ENCODE data around the gene COPG1. TPM values are rescaled to one million over a fixed set of nuclear protein-coding genes. Genes with fewer than 3 reads are reported as not detected.

Gene COPG1
- total and polyA plus RNA-seq, 2 of the 4 experiments (the other 2 are of a cell fraction), result 203 to 446 TPM

DNA sequence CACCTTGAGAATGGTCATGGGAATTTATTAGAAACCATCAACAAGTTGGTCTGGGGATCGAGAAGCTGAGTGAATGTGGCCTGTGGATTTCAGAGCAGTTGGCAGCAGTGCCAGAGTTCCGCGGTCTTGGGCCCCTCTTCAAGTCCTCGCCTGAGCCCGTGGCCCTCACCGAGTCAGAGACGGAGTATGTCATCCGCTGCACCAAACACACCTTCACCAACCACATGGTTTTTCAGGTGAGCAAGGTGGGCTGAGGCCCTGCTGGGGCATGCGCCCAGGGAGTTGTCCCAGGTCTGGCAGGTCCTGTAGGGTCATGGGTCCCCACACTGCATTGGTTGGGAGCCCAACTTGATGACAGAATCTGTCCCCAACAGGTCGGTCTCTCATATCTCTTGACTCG, 22.3 kb downstream of the COPG1 start:
- intact Hi-C loops (cut with micrococcal nuclease), result no loop called here
- H2AFZ ChIP-seq (replicated peaks; ENCODE audit: low read length, poor library complexity), result no peak overlapping the region
- H3K4me3 ChIP-seq (ENCODE audit: insufficient read depth, low read depth, low read length), result no peak overlapping the region
- no peak overlapping the region for H2BK120ac ChIP-seq (ENCODE audit: low read depth, low read length)
- ChIA-PET POLR2A (ENCODE audit: unreplicated experiment) (no interaction called here), CTCF (interaction anchor here (0.6 kb wide), 2 partner anchors 25 to 86 kb away, joined by 4 read pairs; no protein-coding TSS in a partner anchor)
- in situ Hi-C loops (cut with MboI; ENCODE audit: low sequenced_read_pairs), result no loop called here
- H2AK9ac ChIP-seq (replicated peaks; ENCODE audit: low read depth, low read length, poor library complexity), result no peak overlapping the region
- H3K36me3 ChIP-seq (ENCODE audit: control insufficient read depth, insufficient read depth, low read length), result peaks cover 73% of the 10 kb centered on the region
- no peak overlapping the region for H2BK15ac ChIP-seq (ENCODE audit: low read depth, low read length)
- H3K14ac ChIP-seq (replicated peaks; ENCODE audit: low read depth, low read length), result no peak overlapping the region
- no peak overlapping the region for H2AK5ac ChIP-seq (ENCODE audit: low read depth, low read length)
- H3K4ac ChIP-seq (ENCODE audit: low read depth, low read length), result no peak overlapping the region
- dilution Hi-C loops (cut with HindIII; ENCODE audit: low sequenced_read_pairs, unreplicated experiment), result no loop called here
- peaks cover 30 to 41% of the 10 kb centered on the region in 2 experiments for H3K79me1 ChIP-seq (ENCODE audit: low read depth in 1 of 2, low read length in 2 of 2)
- no peak overlapping the region for H3K4me2 ChIP-seq (ENCODE audit: low read depth, low read length)
- H3K4me1 ChIP-seq (ENCODE audit: control insufficient read depth, insufficient read depth, low read length), result no peaks in the 10 kb centered on the region
- no peak overlapping the region for H4K5ac ChIP-seq (ENCODE audit: low read depth, low read length)
- peaks cover 29% of the 10 kb centered on the region for H4K20me1 ChIP-seq (ENCODE audit: insufficient read depth, low read length)
- H4K8ac ChIP-seq (ENCODE audit: low read depth in 2 of 2, low read length in 2 of 2), result no peak overlapping the region
- peaks cover 5% of the 10 kb centered on the region for H3K9me1 ChIP-seq (ENCODE audit: insufficient read depth, low read length)
- no peak overlapping the region for H3K23ac ChIP-seq (ENCODE audit: low read depth, low read length)
- H3K9ac ChIP-seq (ENCODE audit: low read depth, low read length), result no peak overlapping the region
- BruUV-seq (replicated peaks), result no TSS peak
- DNase-seq (no peak), ATAC-seq (ENCODE audit: low read depth) (no peak)
- no peak overlapping the region for H2BK20ac ChIP-seq (ENCODE audit: low read depth, low read length)
- H3K27ac ChIP-seq (ENCODE audit: insufficient read depth, low read length), result no peak overlapping the region
- no peaks in the 10 kb centered on the region for H3K9me3 ChIP-seq (ENCODE audit: control insufficient read depth, insufficient read depth, low read length)
- no peaks in the 10 kb centered on the region for H3K27me3 ChIP-seq (ENCODE audit: control insufficient read depth, insufficient read depth, low read length)
- H4K91ac ChIP-seq (ENCODE audit: insufficient read depth, low read depth, low read length), result no peak overlapping the region
- no peak overlapping the region for H3K18ac ChIP-seq (ENCODE audit: low read depth, low read length)
- 97% methylated on average over 5 of the region's 11 CpGs; no CpG with 5 or more reads in 1 of the 2 experiments for WGBS, 2 experiments (ENCODE audit: extremely low coverage in 2 of 2, insufficient read length in 1 of 2)
- no peak overlapping the region for H3K56ac ChIP-seq (ENCODE audit: extremely low read depth, insufficient read depth, low read length)
- TF ChIP-seq CEBPB (IDR thresholded peaks at IDR 0.05; ENCODE audit: low read depth, low read length) (no peak), FOS (IDR thresholded peaks at IDR 0.05; ENCODE audit: low read depth, low read length) (no peak)
- no peak overlapping the region for H2BK5ac ChIP-seq (ENCODE audit: low read depth, low read length, poor library complexity, severe bottlenecking)

All from IMR-90 (cell line).